Hepatocyte (in vitro differentiated cells): ENCODE measurements around the gene IFNA17. TPM values are rescaled to one million over a fixed set of nuclear protein-coding genes. Genes with fewer than 3 reads are reported as not detected.
"Not testable (repeated sequence)": the region's sequence is repeated elsewhere in the genome, so short reads cannot be mapped to it uniquely, and the experiment has no call there.

Experiments used
- DNase-seq: peaks from one replicate; pipeline ENCODE4 v3.0.0-alpha.2; 2016; ENCODE audit warnings: low spot score
- H2AFZ ChIP-seq: fragments of 200-600 bp; sonication (generic); 2 replicates; pipeline ENCODE4 v1.6.0; 2016; ENCODE audit warnings: antibody characterized with exemption, mild to moderate bottlenecking
- H3K27ac ChIP-seq: fragments of 200-600 bp; sonication (generic); 2 replicates; pipeline ENCODE4 v1.5.1; 2016; ENCODE audit warnings: mild to moderate bottlenecking
- H3K27me3 ChIP-seq: fragments of 200-600 bp; sonication (generic); 2 replicates; pipeline ENCODE4 v1.6.1; 2016
- H3K36me3 ChIP-seq: fragments of 200-600 bp; sonication (generic); replicated peaks from 2 replicates; pipeline ENCODE4 v1.5.1; 2016; ENCODE audit warnings: low read depth; ENCODE audit not compliant: insufficient read depth
- H3K4me1 ChIP-seq: fragments of 200-600 bp; sonication (generic); 2 replicates; pipeline ENCODE4 v1.5.1; 2016; ENCODE audit warnings: mild to moderate bottlenecking, moderate library complexity; ENCODE audit not compliant: insufficient read depth
- H3K4me2 ChIP-seq: fragments of 200-600 bp; sonication (generic); 2 replicates; pipeline ENCODE4 v1.6.0; 2016
- H3K4me3 ChIP-seq: fragments of 200-600 bp; sonication (generic); 2 replicates; pipeline ENCODE4 v1.5.1; 2016; ENCODE audit warnings: mild to moderate bottlenecking
- H3K79me2 ChIP-seq: fragments of 200-600 bp; sonication (generic); 2 replicates; pipeline ENCODE4 v1.6.0; 2017; ENCODE audit warnings: mild to moderate bottlenecking
- H3K9me2 ChIP-seq: fragments of 200-600 bp; sonication (generic); replicated peaks from 2 replicates; pipeline ENCODE4 v1.6.0; 2017; ENCODE audit warnings: mild to moderate bottlenecking; ENCODE audit not compliant: insufficient read depth
- H3K9me3 ChIP-seq: fragments of 200-600 bp; sonication (generic); 2 replicates; pipeline ENCODE4 v1.5.1; 2016; ENCODE audit warnings: low read depth, mild to moderate bottlenecking
- H4K20me1 ChIP-seq: fragments of 200-600 bp; sonication (generic); 2 replicates; pipeline ENCODE4 v1.6.0; 2016; ENCODE audit warnings: mild to moderate bottlenecking; ENCODE audit not compliant: insufficient read depth, poor library complexity, severe bottlenecking
- EZH2 ChIP-seq: fragments of 200-600 bp; sonication (generic); IDR thresholded peaks from 2 replicates; pipeline ENCODE4 v1.6.1; 2016; ENCODE audit warnings: antibody characterized with exemption, mild to moderate bottlenecking, borderline replicate concordance
- EZH2phosphoT487 ChIP-seq: fragments of 200-600 bp; sonication (generic); IDR thresholded peaks from one replicate; pipeline ENCODE4 v1.6.1; 2018; ENCODE audit warnings: antibody characterized with exemption, mild to moderate bottlenecking, low read depth, moderate library complexity; ENCODE audit not compliant: unreplicated experiment, severe bottlenecking
- WGBS: methylation state at CpG from one replicate; pipeline ENCODE4 v1.1.6; 2016; ENCODE audit warnings: low lambda C conversion rate; ENCODE audit errors: missing lambda C conversion rate; 5-methylcytosine and 5-hydroxymethylcytosine counted together
- polyA plus RNA-seq: library from polyadenylated mRNA; unstranded; fragments of >200 nt; fragmentation: Nextera tagmentation; extraction: Ambion mirVana; gene quantifications from 2 replicates; pipeline ENCODE4 v1.2.1, GENCODE V29; 2016
- total RNA-seq: library from RNA; depleted of rRNA; stranded (reverse); fragments of >200 nt; gene quantifications from 2 replicates; pipeline ENCODE4 v1.2.3, GENCODE V29; 2014
- TF ChIP-seq, protein P1 (sequence below): fragments of 200-600 bp; sonication (generic); IDR thresholded peaks from 2 replicates; pipeline ENCODE4 v1.5.1; 2016; ENCODE audit warnings: antibody characterized with exemption, mild to moderate bottlenecking; ENCODE audit not compliant: poor library complexity

IFNA17 gene
- total and polyA plus RNA-seq, 2 experiments from 2014 or later = not detected

DNA sequence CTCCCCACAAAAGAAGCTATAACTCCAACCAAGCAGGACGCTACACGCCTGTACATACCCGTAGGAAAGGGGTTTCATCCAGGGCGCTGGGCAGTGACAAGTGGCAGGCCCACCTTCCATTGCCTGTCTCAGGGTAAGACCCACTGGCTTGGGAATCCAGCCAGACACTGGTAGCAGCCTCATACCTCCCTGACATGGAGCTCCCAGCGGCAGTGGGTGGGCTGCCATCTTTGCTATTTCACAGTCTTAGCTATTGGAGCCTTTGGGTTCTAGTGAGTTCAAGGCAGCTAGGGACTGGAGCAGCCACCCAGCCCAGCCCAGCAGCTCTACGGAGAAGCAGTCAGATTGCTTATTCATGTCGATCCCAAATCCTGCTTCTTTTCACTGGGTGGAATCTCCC, 17.7 kb downstream of the IFNA17 start:
- Histone ChIP-seq H4K20me1 (no peaks in the 10 kb centered on the region), H2AFZ (no peak overlapping the region), H3K9me3 (no peaks in the 10 kb centered on the region), H3K36me3 (no peaks in the 10 kb centered on the region), H3K4me1 (no peaks in the 10 kb centered on the region), H3K79me2 (no peaks in the 10 kb centered on the region), H3K27ac (no peak overlapping the region), H3K4me2 (no peak overlapping the region), H3K9me2 (no peaks in the 10 kb centered on the region), H3K27me3 (no peaks in the 10 kb centered on the region), H3K4me3 (no peak overlapping the region)
- WGBS = 93% methylated on average over 7 of the region's 7 CpGs
- DNase-seq = no peak
- TF ChIP-seq EZH2 = no peak
- TF ChIP-seq EZH2phosphoT487 = no peak
- TF ChIP-seq, protein P1, sequence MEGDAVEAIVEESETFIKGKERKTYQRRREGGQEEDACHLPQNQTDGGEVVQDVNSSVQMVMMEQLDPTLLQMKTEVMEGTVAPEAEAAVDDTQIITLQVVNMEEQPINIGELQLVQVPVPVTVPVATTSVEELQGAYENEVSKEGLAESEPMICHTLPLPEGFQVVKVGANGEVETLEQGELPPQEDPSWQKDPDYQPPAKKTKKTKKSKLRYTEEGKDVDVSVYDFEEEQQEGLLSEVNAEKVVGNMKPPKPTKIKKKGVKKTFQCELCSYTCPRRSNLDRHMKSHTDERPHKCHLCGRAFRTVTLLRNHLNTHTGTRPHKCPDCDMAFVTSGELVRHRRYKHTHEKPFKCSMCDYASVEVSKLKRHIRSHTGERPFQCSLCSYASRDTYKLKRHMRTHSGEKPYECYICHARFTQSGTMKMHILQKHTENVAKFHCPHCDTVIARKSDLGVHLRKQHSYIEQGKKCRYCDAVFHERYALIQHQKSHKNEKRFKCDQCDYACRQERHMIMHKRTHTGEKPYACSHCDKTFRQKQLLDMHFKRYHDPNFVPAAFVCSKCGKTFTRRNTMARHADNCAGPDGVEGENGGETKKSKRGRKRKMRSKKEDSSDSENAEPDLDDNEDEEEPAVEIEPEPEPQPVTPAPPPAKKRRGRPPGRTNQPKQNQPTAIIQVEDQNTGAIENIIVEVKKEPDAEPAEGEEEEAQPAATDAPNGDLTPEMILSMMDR = no peak

DNA sequence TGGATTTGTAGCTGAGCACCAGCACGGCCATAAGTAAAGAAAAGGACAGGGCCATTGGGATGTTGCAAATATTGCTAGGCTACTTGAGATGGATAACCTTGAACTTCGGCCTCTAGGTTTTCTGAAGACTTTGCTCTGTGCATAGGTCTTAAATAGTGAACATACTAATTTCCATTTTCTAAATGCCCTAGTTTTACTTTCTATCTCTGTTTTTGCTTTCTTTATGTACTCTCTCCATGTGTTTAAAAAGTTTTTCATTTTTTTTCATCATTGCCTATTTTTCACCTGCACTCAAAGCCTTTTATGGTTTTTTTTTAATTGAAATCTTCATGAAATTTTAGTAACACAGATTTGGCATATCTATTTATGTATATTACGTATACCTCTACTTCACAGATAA, 21.0 kb downstream of the IFNA17 start, which contains the start of gene IFNA10:
Gene IFNA10, minus strand, starts transcription at position 101 of the 400 bp plus-strand sequence. Its CDS starts 46 bp downstream, at position 55.
- H3K9me2 ChIP-seq, H4K20me1 ChIP-seq, H3K79me2 ChIP-seq, H3K4me2 ChIP-seq, H3K4me1 ChIP-seq, H3K4me3 ChIP-seq, H3K36me3 ChIP-seq, H3K27me3 ChIP-seq, H2AFZ ChIP-seq, H3K9me3 ChIP-seq, H3K27ac ChIP-seq, DNase-seq: not testable (repeated sequence)
- 88% methylated on average over 3 of the region's 3 CpGs for WGBS

DNA sequence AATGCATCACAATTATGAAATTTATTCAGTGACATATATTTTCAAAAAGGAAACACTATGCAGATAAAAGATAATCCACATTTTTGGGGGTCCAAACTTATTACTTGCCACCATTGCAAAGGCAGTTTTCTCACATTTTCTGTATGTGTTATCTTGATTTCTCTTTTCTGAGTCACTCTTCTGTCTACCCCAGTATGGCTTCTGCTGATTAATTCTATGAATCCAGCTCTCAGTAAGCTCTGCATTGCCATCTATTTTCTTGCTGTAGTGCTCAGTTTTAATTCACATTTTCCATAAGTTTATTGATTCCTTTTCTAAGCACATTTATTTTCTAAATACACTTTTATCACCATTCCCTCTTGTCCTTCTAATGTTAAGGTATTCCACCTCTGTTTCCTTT, 22.8 kb downstream of the IFNA17 start:
- Histone ChIP-seq H3K9me2 (no peaks in the 10 kb centered on the region), H3K4me3 (no peak overlapping the region), H2AFZ (no peak overlapping the region), H3K4me2 (no peak overlapping the region), H4K20me1 (no peaks in the 10 kb centered on the region), H3K36me3 (no peaks in the 10 kb centered on the region), H3K79me2 (no peaks in the 10 kb centered on the region), H3K27me3 (no peaks in the 10 kb centered on the region), H3K27ac (no peak overlapping the region), H3K4me1 (no peaks in the 10 kb centered on the region), H3K9me3 (no peaks in the 10 kb centered on the region)
- no peak for DNase-seq
- TF ChIP-seq EZH2 = no peak
- TF ChIP-seq, protein P1 = no peak
- TF ChIP-seq EZH2phosphoT487 = no peak

DNA sequence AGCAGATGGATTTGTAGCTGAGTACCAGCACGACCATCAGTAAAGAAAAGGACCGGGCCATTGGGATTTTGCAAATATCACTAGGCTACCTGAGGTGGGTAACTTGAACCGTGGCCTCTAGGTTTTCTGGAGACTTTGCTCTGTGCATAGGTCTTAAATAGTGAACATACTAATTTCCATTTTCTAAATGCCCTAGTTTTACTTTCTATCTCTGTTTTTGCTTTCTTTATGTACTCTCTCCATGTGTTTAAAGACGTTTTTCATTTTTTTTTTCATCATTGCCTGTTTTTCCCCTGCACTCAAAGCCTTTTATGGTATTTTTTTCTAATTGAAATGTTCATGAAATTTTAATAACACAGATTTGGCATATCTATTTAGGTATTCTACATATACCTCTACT, 25.9 kb downstream of the IFNA17 start, which contains the start of gene IFNA7:
Gene IFNA7, minus strand, starts transcription at position 101 of the 400 bp plus-strand sequence. Its CDS starts 40 bp downstream, at position 61.
- DNase-seq, H3K79me2 ChIP-seq, H3K4me1 ChIP-seq, H3K36me3 ChIP-seq, H3K27me3 ChIP-seq, H3K4me3 ChIP-seq, H3K27ac ChIP-seq, H3K4me2 ChIP-seq, H4K20me1 ChIP-seq, H3K9me3 ChIP-seq, H3K9me2 ChIP-seq, H2AFZ ChIP-seq: not testable (repeated sequence)
- WGBS = 72% methylated on average over 4 of the region's 4 CpGs
